HL-60 (cell line): Measurements from ENCODE around the gene SUOX.

Experiments
- DNase-seq, 2 experiments: peaks; one replicate each; pipeline ENCODE4 v3.0.0-alpha.2; 2010 to 2020; ENCODE audit warnings: low read depth in 1 of 2, low spot score in 1 of 2
- H3K27ac ChIP-seq: fragments of 250-450 bp; sonication (Bioruptor Pico); replicated peaks from 2 replicates; pipeline ENCODE4 v1.5.1; 2020; ENCODE audit warnings: mild to moderate bottlenecking, moderate library complexity
- H3K27me3 ChIP-seq: fragments of 250-450 bp; sonication (Bioruptor Pico); 2 replicates; pipeline ENCODE4 v1.5.1; 2021; ENCODE audit warnings: mild to moderate bottlenecking, moderate library complexity; ENCODE audit not compliant: insufficient read depth, poor library complexity, severe bottlenecking
- H3K4me3 ChIP-seq: replicated peaks from 2 replicates; pipeline ENCODE4 v1.5.1; 2011; ENCODE audit warnings: mild to moderate bottlenecking, control low read depth, low read length; ENCODE audit not compliant: insufficient read depth
- CTCF ChIP-seq: IDR thresholded peaks from one replicate; pipeline ENCODE4 v1.5.1; 2011; ENCODE audit warnings: low read length, control low read depth, inconsistent platforms; ENCODE audit not compliant: insufficient read depth
- GABPA ChIP-seq: IDR thresholded peaks from 2 replicates; pipeline ENCODE4 v1.6.1; 2012; ENCODE audit warnings: low read depth
- POLR2AphosphoS5 ChIP-seq: IDR thresholded peaks from 2 replicates; pipeline ENCODE4 v1.6.1; 2012; ENCODE audit warnings: low read depth
- SPI1 ChIP-seq: IDR thresholded peaks from 2 replicates; pipeline ENCODE4 v1.6.1; 2012; ENCODE audit warnings: low read depth, mild to moderate bottlenecking, borderline replicate concordance
- TF ChIP-seq, protein P1 (sequence below): IDR thresholded peaks from 2 replicates; pipeline ENCODE4 v1.6.1; 2012; ENCODE audit warnings: low read depth; ENCODE audit not compliant: insufficient replicate concordance

Gene SUOX

DNA sequence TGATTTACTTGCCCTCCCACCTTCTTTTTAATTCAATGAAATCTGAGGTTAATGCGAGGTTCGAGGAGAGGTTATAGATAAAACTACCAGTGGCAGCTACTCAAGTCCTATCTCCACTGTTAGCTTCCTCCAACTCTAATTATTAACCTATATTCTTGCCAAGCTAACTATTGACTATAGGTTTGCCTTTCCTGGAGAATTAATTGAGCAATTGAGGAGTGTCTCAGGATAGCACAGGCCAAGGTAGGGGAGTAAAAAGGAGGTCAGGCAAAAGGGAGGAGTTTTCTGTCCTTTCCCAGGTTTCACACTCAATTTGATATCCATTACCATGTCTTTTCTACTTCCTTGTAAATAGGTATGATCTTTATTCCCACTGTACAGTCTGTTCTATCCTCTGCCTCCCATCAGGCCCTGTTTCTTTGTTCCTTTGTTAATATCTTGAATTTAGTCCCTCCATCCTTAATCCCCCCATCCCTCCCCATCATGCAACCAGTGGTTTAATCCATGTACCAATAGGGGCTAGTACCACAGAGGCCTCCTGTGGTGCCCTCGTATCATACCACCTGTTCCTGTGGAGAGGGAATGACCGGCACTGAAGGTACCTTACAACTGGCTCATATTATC is 3.7 kb upstream of the SUOX start:
- no peak overlapping the region for H3K27ac ChIP-seq
- H3K27me3 ChIP-seq = no peaks in the 10 kb centered on the region
- no peak for TF ChIP-seq GABPA
- TF ChIP-seq CTCF = no peak
- TF ChIP-seq, protein P1, sequence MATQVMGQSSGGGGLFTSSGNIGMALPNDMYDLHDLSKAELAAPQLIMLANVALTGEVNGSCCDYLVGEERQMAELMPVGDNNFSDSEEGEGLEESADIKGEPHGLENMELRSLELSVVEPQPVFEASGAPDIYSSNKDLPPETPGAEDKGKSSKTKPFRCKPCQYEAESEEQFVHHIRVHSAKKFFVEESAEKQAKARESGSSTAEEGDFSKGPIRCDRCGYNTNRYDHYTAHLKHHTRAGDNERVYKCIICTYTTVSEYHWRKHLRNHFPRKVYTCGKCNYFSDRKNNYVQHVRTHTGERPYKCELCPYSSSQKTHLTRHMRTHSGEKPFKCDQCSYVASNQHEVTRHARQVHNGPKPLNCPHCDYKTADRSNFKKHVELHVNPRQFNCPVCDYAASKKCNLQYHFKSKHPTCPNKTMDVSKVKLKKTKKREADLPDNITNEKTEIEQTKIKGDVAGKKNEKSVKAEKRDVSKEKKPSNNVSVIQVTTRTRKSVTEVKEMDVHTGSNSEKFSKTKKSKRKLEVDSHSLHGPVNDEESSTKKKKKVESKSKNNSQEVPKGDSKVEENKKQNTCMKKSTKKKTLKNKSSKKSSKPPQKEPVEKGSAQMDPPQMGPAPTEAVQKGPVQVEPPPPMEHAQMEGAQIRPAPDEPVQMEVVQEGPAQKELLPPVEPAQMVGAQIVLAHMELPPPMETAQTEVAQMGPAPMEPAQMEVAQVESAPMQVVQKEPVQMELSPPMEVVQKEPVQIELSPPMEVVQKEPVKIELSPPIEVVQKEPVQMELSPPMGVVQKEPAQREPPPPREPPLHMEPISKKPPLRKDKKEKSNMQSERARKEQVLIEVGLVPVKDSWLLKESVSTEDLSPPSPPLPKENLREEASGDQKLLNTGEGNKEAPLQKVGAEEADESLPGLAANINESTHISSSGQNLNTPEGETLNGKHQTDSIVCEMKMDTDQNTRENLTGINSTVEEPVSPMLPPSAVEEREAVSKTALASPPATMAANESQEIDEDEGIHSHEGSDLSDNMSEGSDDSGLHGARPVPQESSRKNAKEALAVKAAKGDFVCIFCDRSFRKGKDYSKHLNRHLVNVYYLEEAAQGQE = no peak
- TF ChIP-seq POLR2AphosphoS5 = no peak
- no peak for TF ChIP-seq SPI1
- no peak overlapping the region for H3K4me3 ChIP-seq
- no peak for DNase-seq

GRCh38 chr12:55995366-55995765 is 1.7 kb upstream of the SUOX start:
- no peaks in the 10 kb centered on the region for H3K27me3 ChIP-seq
- H3K4me3 ChIP-seq = no peak overlapping the region
- H3K27ac ChIP-seq = no peak overlapping the region
- DNase-seq = no peak
- TF ChIP-seq CTCF (no peak), SPI1 (no peak), GABPA (no peak), POLR2AphosphoS5 (no peak)
- TF ChIP-seq, protein P1 = no peak

- DNase-seq = peak in 1 of 2 experiments; percentile 66
- H3K4me3 ChIP-seq = peak overlapping the region; percentile 74
Observed at GRCh38 chr12:55996201-55996714, 818 bp upstream of the SUOX start.

More at GRCh38 chr12:55996201-55996714, 818 bp upstream of the SUOX start:
- Histone ChIP-seq H3K27ac (peak overlapping the region; percentile 48), H3K27me3 (no peaks in the 10 kb centered on the region)
- no peak for TF ChIP-seq POLR2AphosphoS5
- no peak for TF ChIP-seq GABPA
- TF ChIP-seq SPI1 = no peak
- TF ChIP-seq, protein P1 = no peak
- peak; percentile 70 for TF ChIP-seq CTCF
